HG02678 (cell line): ENCODE measurements around the gene TMEM63C.

Experiments
- ATAC-seq: cut with Tn5 transposase; IDR thresholded peaks from one replicate; pipeline ENCODE4 v1.9.1; 2021; ENCODE audit warnings: mild to moderate bottlenecking, moderate library complexity; ENCODE audit not compliant: unreplicated experiment

TMEM63C gene

DNA sequence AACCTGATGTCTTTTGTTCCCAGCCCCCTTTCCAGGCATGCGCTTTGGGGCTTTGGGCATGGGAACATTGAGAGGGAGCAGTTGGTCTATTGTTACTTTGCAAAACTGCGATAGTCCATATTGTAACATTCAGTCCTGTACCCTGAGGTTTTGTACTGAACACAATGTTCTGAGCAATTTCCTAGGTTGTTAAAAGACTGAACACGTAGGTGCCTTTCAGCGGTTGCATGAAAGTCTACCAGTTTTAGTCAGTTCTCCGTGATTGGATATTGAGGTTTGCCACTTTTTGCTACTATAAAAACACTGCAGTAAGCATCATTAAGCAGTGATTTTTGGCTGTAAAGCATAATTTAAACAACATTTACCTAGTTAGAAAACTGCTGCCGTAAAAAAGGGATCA is 69.3 kb downstream of the TMEM63C start:
- ATAC-seq: no peak

DNA sequence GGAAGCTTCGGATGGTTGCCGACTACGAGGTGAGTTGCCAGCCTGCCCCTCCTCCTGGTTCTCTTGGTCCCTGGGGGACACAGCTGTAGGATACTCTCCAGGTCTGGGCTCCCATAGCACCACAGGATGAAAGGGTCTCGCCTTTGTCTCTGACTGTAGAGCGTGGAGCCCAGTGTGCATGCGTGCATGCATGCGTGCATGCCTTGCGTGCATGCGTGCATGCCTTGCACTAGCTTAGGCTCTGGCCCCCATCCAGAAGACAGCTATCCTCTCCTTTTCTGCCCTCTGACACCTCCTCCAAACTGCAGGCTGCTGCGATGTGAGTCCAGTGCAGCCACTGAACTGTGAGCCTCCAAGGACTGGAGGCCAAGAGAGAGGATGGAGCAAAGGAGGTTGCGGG is 70.3 kb downstream of the TMEM63C start:
- no peak for ATAC-seq

DNA sequence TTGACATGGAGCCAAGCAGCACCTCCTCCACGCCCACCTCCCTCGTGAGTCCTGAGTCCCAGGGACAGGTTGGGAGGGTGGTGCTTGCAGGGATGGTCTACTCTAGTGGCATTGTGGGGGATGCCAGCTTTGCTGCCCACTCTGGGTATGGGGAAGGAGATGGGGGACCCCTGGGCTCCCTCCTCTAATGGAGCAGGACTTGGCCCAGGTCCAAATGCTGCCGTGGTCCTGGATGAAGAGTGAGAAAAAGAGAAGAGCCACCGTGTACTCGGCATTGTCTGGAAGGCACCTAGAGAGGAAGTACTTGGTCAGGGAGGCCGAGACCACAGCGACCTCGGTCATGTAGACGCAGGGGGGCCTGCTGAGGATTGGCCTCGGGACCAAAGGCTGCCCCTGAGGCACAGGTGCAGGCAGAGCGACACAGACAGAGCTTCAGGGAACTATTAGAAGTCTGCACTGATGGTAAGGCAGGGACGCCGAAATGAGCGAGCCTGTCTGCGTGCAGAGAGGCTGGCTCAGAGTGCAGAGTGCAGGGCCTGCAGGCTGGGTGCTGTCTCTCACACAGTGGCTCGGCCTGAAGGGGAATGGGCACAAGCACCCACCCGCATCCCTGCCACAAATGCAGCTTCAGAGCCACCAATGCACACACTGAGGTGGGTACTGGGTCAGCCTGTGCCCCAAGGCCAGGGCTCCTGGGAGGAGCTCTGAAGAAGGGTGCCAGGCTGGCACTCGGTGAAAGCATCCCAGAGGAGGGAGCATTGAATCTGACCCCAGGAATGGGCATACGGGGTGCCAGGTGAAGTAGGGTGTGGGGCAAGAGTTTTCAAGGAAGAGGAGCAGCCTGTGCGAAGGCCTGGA is 72.0 kb downstream of the TMEM63C start:
- no peak for ATAC-seq

DNA sequence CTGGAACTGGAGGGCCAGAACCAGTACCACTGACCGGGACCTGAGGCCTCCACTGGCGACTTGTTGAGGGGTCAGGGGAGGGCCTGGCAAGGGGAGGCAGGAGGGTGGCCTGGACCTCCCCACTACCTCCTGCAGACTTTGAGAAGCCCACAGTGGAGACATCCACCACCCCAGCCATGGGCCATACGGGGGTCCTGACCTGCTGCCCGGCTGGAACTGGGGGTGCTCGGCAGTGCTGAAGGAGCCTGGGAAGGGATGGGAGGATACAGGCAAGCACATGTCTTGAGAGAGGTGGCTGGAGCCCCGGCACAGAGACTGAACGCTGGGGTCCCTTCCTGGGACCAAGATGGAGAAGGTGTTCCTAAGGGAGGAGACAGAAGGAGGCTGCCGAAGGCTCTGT is 75.1 kb downstream of the TMEM63C start:
- no peak for ATAC-seq

DNA sequence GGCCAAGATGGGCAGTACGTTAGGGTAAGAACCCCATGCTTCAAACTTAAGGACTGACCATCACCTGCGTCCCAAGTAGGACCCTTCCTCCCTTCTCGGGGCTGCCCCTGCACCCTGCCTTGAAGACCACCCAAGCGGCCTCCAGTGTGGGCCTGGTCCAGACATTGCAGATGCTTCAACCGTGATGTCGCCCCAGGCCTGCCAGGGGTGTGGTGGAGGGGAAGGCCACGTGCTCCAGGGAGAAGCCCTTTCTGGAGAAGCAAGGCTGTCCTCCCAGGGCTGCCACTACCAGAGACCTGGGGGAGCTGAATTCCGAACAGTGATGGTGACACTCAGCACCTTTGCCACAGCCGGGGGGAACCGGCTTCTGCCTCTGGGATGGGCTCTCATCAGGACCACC is 76.1 kb downstream of the TMEM63C start:
- ATAC-seq: no peak

DNA sequence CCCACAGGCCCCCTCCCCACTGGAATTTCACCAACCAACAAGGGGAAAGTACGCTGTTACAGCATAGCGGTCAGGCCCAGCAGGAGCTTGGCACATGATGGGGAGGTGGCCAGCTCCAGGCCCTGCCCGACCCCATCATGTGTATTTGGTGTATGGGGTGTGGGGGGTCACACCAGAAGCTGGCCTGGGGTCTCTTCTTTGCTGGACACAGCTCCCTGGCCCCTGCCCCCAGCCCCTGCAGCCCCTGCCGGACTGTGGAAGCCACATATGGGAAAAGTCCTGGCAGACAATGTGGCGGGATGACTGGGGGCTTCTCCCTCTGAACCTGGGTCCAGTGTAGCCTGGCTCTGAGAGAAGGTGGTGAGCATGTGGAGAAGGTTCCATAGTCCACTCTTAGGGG is 77.0 kb downstream of the TMEM63C start:
- no peak for ATAC-seq

DNA sequence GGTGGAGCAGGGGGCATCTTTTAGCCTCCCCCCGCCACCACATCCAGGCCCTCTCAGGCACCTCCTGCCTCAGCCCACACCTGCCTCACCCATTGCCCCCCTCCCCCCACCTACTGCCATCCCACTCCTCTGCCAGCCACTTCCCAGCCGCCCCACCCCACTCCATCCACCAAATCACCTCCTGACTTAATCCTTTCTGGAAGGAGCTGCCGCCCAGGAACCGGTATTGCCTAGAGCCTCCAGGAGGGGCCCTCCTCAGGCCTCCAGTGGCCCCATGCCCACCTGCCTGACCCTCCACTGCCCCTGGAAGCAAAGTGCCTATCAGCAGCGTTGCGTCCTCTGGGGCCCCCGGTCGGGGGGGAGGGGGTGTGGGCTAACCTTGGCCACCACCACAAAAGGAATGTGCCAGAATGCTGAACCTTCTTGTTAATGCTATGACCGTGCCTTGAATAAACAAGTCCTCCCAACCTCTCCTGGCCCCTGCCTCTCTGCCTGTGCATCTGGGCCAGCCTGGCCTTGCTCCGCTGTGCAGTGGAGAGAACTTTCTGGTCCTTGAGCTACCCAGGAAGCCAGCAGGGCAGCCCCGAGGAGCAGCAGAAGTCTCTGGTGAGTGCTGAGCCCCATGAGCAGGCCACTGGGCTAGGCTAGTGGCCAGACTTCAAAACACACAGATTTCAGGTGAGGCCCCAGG is 77.6 kb downstream of the TMEM63C start:
- no peak for ATAC-seq

DNA sequence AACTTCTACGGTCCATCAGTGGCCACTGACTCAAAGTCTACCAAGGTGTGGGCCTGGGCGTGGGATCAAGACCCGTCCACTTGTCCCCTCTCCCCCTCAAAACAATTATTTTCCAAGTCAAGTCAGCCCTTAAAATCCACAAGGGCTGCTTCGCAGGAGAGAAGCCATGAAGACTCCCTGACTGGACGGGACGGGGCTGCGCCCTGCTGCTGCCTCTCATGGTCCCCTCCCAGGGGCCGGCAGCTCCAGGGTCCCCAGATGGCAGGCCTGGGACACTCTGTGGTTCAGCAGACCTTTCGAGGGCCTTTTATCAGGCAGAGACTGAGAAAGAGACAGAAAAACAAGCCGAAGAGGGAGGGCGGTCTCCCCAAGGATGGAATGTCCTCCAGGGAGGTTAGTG is 78.6 kb downstream of the TMEM63C start:
- no peak for ATAC-seq

DNA sequence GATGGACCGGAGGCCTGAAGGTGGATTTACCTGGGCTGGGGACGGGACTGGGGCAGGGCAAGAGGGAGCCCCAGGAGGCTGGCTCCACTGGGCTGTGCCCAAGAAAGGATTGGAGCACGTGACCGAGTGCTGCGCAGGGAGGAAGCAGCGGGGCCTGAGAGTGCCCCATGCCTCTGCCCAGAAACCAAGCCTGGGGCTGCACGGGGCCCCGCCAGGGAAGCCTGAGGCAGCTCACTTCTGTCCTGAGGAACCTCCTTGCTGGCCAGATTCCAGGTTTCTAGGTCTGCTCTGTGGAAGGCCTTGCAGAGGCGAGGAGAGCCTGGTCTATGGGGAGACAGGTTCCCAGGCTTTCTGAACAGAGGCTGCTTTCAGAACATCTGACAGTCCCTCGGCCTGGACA is 79.0 kb downstream of the TMEM63C start:
- no peak for ATAC-seq

DNA sequence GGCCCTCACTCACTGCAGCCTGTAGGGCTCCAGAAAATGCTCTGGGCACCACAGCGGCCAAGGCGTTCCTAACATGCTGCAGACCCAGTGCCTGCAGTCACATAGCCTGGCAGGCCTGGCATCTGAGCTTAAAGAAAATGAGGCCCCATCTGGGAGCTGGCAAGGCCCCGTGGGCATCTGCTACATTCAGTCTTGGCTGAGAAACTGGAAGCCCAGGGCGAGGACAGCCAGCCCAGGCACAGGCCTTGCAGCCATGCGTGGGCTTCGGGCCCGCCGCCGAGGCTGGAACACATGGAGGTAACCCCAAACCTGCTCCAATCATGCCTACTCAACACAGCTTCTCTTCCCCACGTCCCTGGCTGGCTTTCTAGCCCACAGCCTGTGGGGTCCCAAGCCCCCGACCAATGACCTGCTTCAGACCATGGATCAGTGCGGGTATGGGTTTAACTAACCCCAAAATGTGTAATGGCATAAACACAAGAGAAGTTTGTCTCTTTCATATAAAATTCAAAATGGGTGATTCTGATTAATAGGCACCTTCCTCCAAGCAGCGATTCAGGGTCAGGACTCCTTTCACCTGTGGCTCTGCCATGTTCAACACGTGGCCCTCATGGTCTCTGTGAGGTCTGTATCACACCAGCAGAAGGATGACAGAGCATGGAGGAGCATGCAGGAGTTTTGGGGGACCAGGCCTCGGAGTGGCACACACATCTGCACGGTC is 83.0 kb downstream of the TMEM63C start:
- no peak for ATAC-seq

DNA sequence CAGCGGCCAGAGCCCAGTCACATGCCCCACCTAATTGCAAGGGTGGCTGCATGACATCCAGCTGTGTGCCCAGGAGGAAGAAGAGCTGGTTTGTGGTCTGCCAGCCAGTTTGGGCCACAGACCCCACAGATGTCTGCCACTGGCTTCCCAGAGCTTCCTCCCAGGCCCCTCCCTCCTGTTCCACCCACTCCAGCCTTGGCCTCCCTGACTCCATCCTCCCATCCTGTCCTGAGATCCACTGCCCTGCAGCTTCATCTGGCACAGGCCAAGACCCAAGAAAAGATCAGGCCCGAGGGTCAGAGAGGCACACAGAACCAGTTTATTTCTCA is 83.6 kb downstream of the TMEM63C start:
- ATAC-seq: no peak

DNA sequence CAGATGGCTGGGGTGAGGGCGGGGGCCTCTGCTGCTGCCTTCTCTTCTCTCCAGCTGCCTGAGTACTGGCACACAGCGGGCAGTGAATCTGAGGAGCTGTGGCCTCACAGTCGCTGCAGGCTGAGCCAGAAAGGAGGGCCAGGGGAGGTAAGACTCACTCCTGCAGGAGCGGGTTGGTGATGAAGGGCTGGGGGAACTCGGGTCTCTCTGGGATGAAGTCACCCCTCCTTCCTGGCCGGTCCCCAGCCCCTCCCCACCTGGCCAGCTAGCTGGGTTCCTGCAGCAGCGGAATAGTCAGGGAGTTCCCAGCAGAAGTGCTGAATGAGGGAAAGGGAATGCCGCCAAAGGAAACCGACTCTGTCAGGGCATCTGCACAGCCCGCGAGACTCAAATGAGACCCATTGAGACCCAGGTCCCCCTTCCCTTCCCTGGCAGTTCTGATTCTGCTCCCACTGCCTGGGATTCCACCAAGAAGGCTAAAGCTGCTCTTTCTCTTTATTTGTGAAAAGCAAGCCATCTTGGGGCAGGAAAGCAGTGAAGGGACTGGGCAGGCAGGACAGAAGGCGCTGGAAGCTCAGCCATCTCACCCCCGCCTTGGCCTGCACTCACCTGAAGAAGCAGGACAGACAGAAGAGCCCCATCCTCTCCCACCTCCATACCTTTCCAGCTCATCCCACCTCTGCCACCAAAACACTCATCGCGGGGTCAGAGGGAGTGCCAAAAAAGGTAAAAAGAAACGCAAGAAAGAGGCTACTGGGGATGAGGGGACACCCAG is 84.2 kb downstream of the TMEM63C start:
- no peak for ATAC-seq

DNA sequence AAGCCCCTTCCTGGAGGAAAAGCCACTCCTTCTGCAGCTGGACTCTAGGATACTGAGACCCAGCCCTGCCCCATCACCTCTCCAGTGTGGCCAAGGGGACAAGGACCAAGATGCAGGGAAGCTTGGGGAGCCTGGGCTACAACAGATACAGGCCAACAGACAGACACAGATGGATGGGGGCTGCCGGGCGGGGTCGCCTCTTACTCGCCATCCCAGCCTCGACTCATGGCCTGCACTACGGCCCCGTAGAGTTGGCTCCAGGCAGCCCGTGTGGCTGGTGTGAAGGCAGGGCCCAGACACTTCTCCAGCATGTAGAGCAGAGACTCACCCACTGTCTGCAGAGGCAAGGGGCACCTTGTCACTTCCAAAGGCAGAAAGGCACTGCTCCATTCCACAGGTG is 84.7 kb downstream of the TMEM63C start:
- ATAC-seq: no peak

DNA sequence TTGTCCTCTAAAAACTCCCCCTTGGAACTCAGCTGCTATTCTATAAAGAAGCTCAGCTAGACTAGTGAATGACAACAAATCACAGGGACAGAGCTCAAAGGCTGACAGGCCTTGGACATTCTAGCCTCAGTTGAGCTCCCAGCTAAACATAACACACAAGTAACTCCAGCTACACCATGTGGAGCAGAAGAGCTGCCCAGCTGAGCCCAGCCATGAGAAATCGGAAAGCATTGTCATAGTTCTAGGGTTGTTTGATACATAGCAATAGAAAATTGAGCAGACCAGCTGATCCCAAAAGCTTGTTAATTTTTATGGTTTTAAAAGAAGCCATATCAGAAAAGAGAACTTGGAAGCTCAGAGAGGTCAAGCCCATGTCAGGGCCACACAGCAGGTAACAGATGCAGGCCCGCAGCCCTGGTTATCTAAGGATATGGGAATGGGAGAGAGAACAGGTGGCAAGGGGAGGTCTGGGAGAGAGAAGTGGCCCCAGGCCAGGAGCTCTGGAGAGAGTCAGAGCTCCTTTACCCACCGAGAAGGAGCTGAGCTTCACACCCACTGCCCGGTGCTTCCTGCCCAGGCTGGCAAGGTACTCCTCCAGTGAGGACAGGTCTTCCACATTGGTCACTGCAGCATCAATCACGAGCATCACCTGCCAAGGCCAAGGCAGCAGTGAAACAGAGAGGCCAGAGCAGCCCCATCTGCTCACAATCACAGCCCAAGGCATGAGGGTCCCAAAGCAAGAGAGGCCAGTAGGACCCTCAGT is 86.5 kb downstream of the TMEM63C start:
- ATAC-seq: no peak

DNA sequence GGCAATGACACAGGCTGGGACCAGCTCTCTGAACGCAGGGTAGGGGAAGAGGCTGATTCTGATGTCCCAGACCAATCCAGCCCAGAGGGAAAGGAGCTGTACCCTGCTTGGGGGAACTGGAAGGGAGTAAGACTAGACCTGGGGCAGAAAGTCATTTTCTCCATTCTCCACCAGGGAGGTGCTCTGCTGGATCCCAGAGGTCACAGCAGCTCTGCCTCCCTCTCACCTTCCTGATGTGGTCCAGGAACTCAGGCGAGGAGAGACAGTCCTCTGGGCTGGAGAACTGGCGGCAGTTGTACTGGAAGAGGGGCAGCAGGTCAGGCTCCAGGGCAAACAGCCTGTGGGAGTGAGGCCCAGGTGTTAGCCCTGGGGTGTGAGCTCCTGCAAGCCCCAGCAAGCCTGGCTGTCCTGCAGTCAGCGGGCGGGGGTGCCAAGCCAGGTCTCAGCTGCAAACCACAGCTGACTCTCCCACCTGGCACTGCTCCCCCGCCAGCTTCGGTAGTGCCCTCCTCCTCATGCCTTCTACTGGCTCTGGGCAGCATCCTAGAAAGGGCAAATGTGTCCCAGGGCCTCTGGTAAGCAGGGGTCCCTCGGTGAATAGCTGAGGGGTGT is 87.5 kb downstream of the TMEM63C start:
- no peak for ATAC-seq

DNA sequence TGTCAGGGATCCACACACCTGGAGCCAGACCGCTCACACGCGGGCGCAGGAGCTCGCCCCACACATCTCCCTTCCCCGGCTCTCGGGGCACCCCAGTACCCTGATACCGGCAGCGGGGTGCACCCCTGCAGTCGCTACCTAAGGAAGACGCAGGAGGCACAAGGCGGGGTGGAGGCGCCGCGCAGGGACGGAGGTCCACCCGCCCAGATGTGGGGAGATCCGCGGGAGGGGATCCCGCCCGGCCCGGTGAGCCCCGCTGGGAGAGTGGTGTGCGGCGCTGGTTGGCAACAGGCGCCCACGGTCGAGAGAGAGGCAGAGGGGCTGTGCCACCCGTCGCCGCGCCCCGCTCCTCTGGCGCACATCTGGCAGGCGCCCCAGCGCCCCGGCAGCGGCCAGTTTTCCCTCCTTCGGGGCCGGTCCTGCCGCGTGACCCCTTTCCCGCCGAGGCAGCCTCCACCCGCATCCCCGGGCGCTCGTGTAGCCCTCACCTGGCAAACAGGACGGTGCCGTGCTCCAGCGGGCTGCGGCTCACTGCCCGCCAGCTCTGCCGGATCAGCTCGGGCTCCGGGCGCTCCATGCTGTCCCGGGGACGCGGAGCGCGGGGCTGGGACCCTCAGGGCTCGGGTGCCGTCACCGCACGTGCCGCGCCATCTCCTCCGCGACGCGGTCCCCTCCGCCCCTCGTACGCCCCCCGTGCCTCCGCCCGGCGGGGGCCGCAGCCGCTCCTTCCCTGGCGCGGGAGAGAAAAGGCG is 88.9 kb downstream of the TMEM63C start:
- ATAC-seq: no peak

DNA sequence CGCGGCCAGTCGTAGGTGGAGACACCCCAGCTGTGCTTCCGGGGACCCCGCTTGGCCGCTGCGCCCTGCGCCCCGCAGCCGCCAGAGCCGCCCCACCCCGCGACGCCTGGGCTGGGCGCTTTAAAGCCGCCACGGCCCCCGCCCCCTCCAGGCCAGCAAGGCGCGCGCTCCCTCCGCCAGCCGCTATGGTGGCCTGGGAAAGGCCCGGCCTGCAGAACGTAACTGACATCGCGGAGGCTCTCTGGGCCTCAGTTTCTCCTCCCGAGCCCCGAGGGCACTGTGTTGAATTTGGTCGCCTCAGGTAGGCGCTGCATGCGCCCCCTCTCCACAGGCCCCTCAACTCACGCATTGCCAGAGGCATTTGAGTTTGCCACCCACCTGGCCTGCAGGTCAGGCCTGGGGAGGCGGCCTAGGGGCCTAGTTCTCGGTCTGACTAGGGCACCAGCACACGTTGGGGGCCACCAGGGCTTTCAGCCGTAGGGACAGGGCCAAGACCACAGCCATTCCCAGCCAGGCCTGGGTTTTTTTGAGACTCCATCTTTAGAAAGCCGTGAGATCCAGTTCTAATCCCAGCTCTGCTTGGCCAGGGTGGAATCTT is 89.6 kb downstream of the TMEM63C start, which contains the start of gene NGB:
NGB (minus strand) TSS at position 94 of the 598 bp plus-strand sequence. CDS start 269 bp downstream, outside the sequence.
- ATAC-seq: no peak

DNA sequence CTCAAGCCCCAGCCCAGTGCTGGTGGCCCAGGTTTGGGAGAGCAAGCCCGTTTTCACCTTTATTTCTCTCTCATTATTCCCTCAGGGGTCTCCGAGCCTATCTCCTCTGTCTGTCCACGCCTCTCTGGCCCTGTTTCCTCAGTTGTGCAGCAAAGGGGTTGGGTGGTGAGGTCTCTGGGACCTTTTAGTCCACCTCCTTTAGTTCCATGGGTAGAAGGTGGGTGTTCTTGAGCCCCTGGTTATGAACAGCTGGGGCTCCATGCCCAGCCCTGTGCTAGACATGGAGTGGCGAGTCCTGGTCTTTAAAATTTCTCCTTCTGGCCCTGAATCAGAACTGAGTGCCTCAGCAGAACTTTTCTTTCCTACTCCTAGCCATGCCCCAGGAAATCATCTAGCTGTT is 90.7 kb downstream of the TMEM63C start:
- ATAC-seq: no peak

DNA sequence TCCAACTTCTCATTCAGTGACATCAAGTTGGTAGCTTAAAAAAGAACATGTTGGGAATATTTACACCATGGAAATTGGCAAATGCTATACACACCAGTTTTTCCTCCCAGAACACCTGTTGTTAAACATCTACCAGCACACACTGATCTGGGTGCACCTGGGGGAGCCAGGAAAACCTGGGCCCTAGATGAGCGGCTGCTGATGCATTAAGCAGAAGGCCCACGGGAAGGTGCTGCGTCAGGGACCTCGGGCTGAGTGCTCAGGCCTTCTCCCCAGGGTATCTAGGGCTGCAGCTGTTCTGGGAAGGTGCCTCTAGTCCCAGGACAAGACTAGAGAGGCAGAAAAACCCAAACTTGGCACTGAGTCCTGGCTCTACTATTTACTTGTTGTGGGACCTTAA is 92.2 kb downstream of the TMEM63C start:
- no peak for ATAC-seq
